ENCODE measurements around the gene DPH7. TPM values are rescaled to one million over a fixed set of nuclear protein-coding genes. Genes with fewer than 3 reads are reported as not detected.
"Not testable (repeated sequence)": the region's sequence is repeated elsewhere in the genome, so short reads cannot be mapped to it uniquely, and the experiment has no call there.

Gene DPH7
- total RNA-seq, 1 donor from 2014 or later, result 35.3 TPM

GRCh38 chr9:137569609-137570203 is 9.0 kb downstream of the DPH7 start:
- no peak for DNase-seq (ENCODE audit: low read depth)
- TF ChIP-seq CTCF (conservative IDR thresholded peaks at IDR 0.05; ENCODE audit: low read depth, low read length), result no peak

DNA sequence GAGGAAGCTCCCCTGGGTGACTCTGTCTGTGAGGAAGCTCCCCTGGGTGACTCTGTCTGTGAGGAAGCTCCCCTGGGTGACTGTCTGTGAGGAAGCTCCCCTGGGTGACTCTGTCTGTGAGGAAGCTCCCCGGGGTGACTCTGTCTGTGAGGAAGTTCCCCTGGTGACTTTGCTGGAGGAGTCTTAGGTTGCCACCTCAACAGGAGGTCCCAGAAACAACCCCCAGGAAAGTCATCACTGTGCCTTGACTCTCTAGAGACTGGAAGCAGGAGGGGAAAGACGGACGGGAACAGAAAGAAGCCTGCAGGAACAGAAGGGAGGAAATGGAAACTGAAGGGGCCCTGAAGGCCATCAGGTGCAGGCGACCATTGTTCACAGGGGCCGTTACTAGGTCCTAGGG is 10.3 kb downstream of the DPH7 start:
- DNase-seq (ENCODE audit: low read depth); H3K4me3 ChIP-seq (ENCODE audit: low read depth, low read length): not testable (repeated sequence)

More at GRCh38 chr9:137569609-137570203, 9.0 kb downstream of the DPH7 start:
- no peak overlapping the region for H3K4me3 ChIP-seq (ENCODE audit: low read depth, low read length)

- no peak for TF ChIP-seq CTCF (conservative IDR thresholded peaks at IDR 0.05; ENCODE audit: low read depth, low read length)
- H3K4me3 ChIP-seq (ENCODE audit: low read depth, low read length), result no peak overlapping the region
- DNase-seq (ENCODE audit: low read depth), result no peak
Measured at GRCh38 chr9:137564817-137565411, 13.8 kb downstream of the DPH7 start.

GRCh38 chr9:137564134-137564533 is 14.6 kb downstream of the DPH7 start:
- no peak for TF ChIP-seq CTCF (conservative IDR thresholded peaks at IDR 0.05; ENCODE audit: low read depth, low read length)
- H3K4me3 ChIP-seq (ENCODE audit: low read depth, low read length), result no peak overlapping the region
- no peak for DNase-seq (ENCODE audit: low read depth)

- TF ChIP-seq CTCF (conservative IDR thresholded peaks at IDR 0.05; ENCODE audit: low read depth, low read length), result no peak
- H3K4me3 ChIP-seq (ENCODE audit: low read depth, low read length), result no peak overlapping the region
- no peak for DNase-seq (ENCODE audit: low read depth)
Measured at GRCh38 chr9:137558127-137558526, 20.6 kb downstream of the DPH7 start.

- H3K4me3 ChIP-seq (ENCODE audit: low read depth, low read length), result no peak overlapping the region
- DNase-seq (ENCODE audit: low read depth), result no peak
- TF ChIP-seq CTCF (conservative IDR thresholded peaks at IDR 0.05; ENCODE audit: low read depth, low read length), result no peak
Measured at GRCh38 chr9:137556069-137556838, 22.5 kb downstream of the DPH7 start.

DNA sequence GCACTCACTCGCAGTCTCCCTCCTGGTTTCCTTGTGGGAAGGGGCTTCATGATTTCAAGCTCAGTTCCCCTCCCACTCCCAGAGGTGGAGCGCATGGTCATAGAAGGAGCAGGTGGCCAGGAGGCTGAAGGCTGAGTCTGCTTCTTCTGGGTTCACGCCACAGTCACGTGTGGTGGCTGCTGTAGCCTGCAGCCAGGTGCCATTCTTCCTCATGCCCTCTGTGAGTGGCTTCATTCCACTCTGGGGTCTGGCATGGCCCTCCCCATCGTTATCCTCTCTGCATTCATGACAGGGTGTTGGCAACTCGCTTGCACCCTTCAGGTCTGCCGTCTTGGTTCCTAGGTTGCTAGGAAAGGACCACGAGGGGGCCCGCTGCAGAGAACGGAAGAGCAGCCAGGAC is 23.5 kb downstream of the DPH7 start:
- TF ChIP-seq CTCF (conservative IDR thresholded peaks at IDR 0.05; ENCODE audit: low read depth, low read length), result no peak
- no peak overlapping the region for H3K4me3 ChIP-seq (ENCODE audit: low read depth, low read length)

More for the DNA sequence above, 23.5 kb downstream of the DPH7 start:
- DNase-seq (ENCODE audit: low read depth), result no peak
